ENCODE measurements around the gene EFNA3.
A peak's percentile ranks its signal among the peaks of the same experiment; 100 is the strongest.

GRCh38 chr1:155051342-155051776 lies 27.3 kb upstream of the EFNA3 start:
- peak; percentile 49; the same call in 1 of the 2 replicates for TF ChIP-seq CTCF (tag by site-specific recombination; IDR thresholded peaks at IDR 0.05)
- TF ChIP-seq ATF2 (tag by site-specific recombination; IDR thresholded peaks at IDR 0.05; ENCODE audit: low read depth), result no peak
- TF ChIP-seq ZNF274 (IDR thresholded peaks at IDR 0.05; ENCODE audit: low read length), result no peak
- no peak for TF ChIP-seq ZNF274 (tag by site-specific recombination; IDR thresholded peaks at IDR 0.05; ENCODE audit: borderline replicate concordance)
- TF ChIP-seq ZNF362 (tag by site-specific recombination; IDR thresholded peaks at IDR 0.05), result no peak
- TF ChIP-seq ZNF423 (tag by site-specific recombination; IDR thresholded peaks at IDR 0.05), result no peak
- no peak for TF ChIP-seq GFI1B (tag by site-specific recombination; IDR thresholded peaks at IDR 0.05)
- no peak for TF ChIP-seq ELK4 (IDR thresholded peaks at IDR 0.05; ENCODE audit: borderline replicate concordance, low read depth, low read length)
- no peak for TF ChIP-seq ZNF449 (tag by site-specific recombination; IDR thresholded peaks at IDR 0.05)
- no peak for TF ChIP-seq ZNF513 (tag by site-specific recombination; IDR thresholded peaks at IDR 0.05)
- no peak for TF ChIP-seq PRDM1 (tag by site-specific recombination; IDR thresholded peaks at IDR 0.05)
- TF ChIP-seq REST (tag by site-specific recombination; IDR thresholded peaks at IDR 0.05), result peak; percentile 22; the same call in 1 of the 2 replicates

All from HEK293 (cell line).